GM12878 (cell line): ENCODE data around the gene SLC37A1.

Experiments used
- FOXK2 ChIP-seq: fragments of 450-650 bp; IDR thresholded peaks from 2 replicates; pipeline ENCODE4 v1.6.1; 2017; ENCODE audit warnings: mild to moderate bottlenecking, moderate library complexity
- HDAC6 ChIP-seq: fragments of 200-600 bp; sonication (generic); IDR thresholded peaks from one replicate; pipeline ENCODE4 v1.8.0; 2017; ENCODE audit warnings: antibody characterized with exemption; ENCODE audit not compliant: unreplicated experiment
- TF ChIP-seq, protein P1 (sequence below): fragments of 450-650 bp; IDR thresholded peaks from 2 replicates; pipeline ENCODE4 v1.6.1; 2017; ENCODE audit warnings: antibody characterized with exemption, mild to moderate bottlenecking, moderate library complexity
- TF ChIP-seq, protein P2 (sequence below): IDR thresholded peaks from 2 replicates; pipeline ENCODE4 v1.6.1; 2011; ENCODE audit warnings: low read depth, low read length, improper control_type of control experiment, borderline replicate concordance
- TF ChIP-seq, protein P3 (sequence below), 3 experiments: IDR thresholded peaks in 2 of 3; conservative IDR thresholded peaks in 1 of 3; 2 replicates each; pipeline ENCODE4 v1.5.1; 2011; ENCODE audit warnings: low read depth in 3 of 3, low read length in 3 of 3, mild to moderate bottlenecking in 3 of 3, control low read depth in 2 of 3, moderate library complexity in 2 of 3, inconsistent platforms in 1 of 3, mixed read lengths in 1 of 3; ENCODE audit not compliant: control insufficient read depth in 2 of 3, insufficient read depth in 1 of 3; ENCODE audit errors: extremely low read depth in 1 of 3

DNA sequence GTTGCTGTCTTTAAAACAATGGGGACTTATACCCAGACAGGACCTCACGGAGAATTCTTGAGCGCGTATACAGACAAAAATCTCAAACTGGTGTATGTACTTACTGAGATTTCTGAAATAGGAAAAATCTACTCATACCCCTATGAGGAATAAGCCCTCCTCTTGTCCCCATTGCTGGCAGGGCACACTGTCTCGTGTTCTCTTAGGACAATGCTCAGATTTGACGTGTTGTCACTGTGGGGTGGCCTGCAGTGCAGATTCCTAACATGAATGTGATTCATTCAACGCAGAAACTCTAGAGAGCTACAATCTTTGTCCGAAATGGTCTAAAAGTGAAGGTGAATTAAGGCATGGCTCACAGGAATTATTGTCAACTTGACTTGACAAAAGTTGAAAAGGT lies 108.6 kb downstream of the SLC37A1 start:
- TF ChIP-seq, protein P1, sequence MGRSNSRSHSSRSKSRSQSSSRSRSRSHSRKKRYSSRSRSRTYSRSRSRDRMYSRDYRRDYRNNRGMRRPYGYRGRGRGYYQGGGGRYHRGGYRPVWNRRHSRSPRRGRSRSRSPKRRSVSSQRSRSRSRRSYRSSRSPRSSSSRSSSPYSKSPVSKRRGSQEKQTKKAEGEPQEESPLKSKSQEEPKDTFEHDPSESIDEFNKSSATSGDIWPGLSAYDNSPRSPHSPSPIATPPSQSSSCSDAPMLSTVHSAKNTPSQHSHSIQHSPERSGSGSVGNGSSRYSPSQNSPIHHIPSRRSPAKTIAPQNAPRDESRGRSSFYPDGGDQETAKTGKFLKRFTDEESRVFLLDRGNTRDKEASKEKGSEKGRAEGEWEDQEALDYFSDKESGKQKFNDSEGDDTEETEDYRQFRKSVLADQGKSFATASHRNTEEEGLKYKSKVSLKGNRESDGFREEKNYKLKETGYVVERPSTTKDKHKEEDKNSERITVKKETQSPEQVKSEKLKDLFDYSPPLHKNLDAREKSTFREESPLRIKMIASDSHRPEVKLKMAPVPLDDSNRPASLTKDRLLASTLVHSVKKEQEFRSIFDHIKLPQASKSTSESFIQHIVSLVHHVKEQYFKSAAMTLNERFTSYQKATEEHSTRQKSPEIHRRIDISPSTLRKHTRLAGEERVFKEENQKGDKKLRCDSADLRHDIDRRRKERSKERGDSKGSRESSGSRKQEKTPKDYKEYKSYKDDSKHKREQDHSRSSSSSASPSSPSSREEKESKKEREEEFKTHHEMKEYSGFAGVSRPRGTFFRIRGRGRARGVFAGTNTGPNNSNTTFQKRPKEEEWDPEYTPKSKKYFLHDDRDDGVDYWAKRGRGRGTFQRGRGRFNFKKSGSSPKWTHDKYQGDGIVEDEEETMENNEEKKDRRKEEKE: no peak
- no peak for TF ChIP-seq HDAC6
- no peak for TF ChIP-seq FOXK2
- TF ChIP-seq, protein P2, sequence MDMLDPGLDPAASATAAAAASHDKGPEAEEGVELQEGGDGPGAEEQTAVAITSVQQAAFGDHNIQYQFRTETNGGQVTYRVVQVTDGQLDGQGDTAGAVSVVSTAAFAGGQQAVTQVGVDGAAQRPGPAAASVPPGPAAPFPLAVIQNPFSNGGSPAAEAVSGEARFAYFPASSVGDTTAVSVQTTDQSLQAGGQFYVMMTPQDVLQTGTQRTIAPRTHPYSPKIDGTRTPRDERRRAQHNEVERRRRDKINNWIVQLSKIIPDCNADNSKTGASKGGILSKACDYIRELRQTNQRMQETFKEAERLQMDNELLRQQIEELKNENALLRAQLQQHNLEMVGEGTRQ: no peak
- TF ChIP-seq, protein P3, sequence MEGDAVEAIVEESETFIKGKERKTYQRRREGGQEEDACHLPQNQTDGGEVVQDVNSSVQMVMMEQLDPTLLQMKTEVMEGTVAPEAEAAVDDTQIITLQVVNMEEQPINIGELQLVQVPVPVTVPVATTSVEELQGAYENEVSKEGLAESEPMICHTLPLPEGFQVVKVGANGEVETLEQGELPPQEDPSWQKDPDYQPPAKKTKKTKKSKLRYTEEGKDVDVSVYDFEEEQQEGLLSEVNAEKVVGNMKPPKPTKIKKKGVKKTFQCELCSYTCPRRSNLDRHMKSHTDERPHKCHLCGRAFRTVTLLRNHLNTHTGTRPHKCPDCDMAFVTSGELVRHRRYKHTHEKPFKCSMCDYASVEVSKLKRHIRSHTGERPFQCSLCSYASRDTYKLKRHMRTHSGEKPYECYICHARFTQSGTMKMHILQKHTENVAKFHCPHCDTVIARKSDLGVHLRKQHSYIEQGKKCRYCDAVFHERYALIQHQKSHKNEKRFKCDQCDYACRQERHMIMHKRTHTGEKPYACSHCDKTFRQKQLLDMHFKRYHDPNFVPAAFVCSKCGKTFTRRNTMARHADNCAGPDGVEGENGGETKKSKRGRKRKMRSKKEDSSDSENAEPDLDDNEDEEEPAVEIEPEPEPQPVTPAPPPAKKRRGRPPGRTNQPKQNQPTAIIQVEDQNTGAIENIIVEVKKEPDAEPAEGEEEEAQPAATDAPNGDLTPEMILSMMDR (IDR thresholded peaks at IDR 0.05 in 2 of 3, conservative IDR thresholded peaks at IDR 0.05 in 1 of 3; ENCODE audit: control insufficient read depth in 2 of 3, extremely low read depth in 1 of 3, insufficient read depth in 1 of 3, low read depth in 3 of 3, low read length in 3 of 3): no peak
